Rectal smooth muscle tissue (tissue), 1 donor: Measurements from ENCODE around the gene SPRED2.

Experiments used
- H3K27ac ChIP-seq: one replicate; pipeline ENCODE4 v1.7.0; 2013; ENCODE audit warnings: low read depth, low read length, inconsistent platforms
- H3K27me3 ChIP-seq: one replicate; pipeline ENCODE4 v1.7.0; 2013; ENCODE audit warnings: low read length; ENCODE audit not compliant: control insufficient read depth, insufficient read depth
- H3K36me3 ChIP-seq: one replicate; pipeline ENCODE4 v1.7.0; 2013; ENCODE audit warnings: low read length; ENCODE audit not compliant: control insufficient read depth, insufficient read depth
- H3K4me1 ChIP-seq: one replicate; pipeline ENCODE4 v1.7.0; 2013; ENCODE audit warnings: low read length; ENCODE audit not compliant: control insufficient read depth, insufficient read depth
- H3K4me3 ChIP-seq: one replicate; pipeline ENCODE4 v1.7.0; 2013; ENCODE audit warnings: low read length
- H3K9ac ChIP-seq: one replicate; pipeline ENCODE4 v1.7.0; 2013; ENCODE audit warnings: low read length

Gene SPRED2

GRCh38 chr2:65296971-65297370, 135.4 kb downstream of the SPRED2 start:
- no peaks in the 10 kb centered on the region for H3K36me3 ChIP-seq
- peaks cover 8% of the 10 kb centered on the region for H3K4me1 ChIP-seq
- H3K27ac ChIP-seq: no peak overlapping the region
- no peak overlapping the region for H3K4me3 ChIP-seq
- H3K27me3 ChIP-seq: no peaks in the 10 kb centered on the region
- H3K9ac ChIP-seq: no peak overlapping the region

- H3K27me3 ChIP-seq: no peaks in the 10 kb centered on the region
- H3K9ac ChIP-seq: no peak overlapping the region
- H3K27ac ChIP-seq: no peak overlapping the region
- no peaks in the 10 kb centered on the region for H3K36me3 ChIP-seq
- no peak overlapping the region for H3K4me3 ChIP-seq
- no peaks in the 10 kb centered on the region for H3K4me1 ChIP-seq
These were observed 137.7 kb downstream of the SPRED2 start for GRCh38 chr2:65294701-65295100.

GRCh38 chr2:65294136-65294535, 138.3 kb downstream of the SPRED2 start:
- Histone ChIP-seq H3K36me3 (no peaks in the 10 kb centered on the region), H3K27ac (no peak overlapping the region), H3K4me3 (no peak overlapping the region), H3K27me3 (no peaks in the 10 kb centered on the region), H3K9ac (no peak overlapping the region), H3K4me1 (no peaks in the 10 kb centered on the region)

GRCh38 chr2:65293376-65293775, 139.0 kb downstream of the SPRED2 start:
- Histone ChIP-seq H3K36me3 (no peaks in the 10 kb centered on the region), H3K27ac (no peak overlapping the region), H3K4me3 (no peak overlapping the region), H3K4me1 (no peaks in the 10 kb centered on the region), H3K27me3 (no peaks in the 10 kb centered on the region), H3K9ac (no peak overlapping the region)

- no peak overlapping the region for H3K27ac ChIP-seq
- no peaks in the 10 kb centered on the region for H3K4me1 ChIP-seq
- H3K4me3 ChIP-seq: no peak overlapping the region
- no peaks in the 10 kb centered on the region for H3K27me3 ChIP-seq
- no peaks in the 10 kb centered on the region for H3K36me3 ChIP-seq
- no peak overlapping the region for H3K9ac ChIP-seq
These were observed 139.9 kb downstream of the SPRED2 start for GRCh38 chr2:65292461-65293011.

GRCh38 chr2:65292106-65292400, 140.3 kb downstream of the SPRED2 start:
- Histone ChIP-seq H3K9ac (no peak overlapping the region), H3K4me1 (no peaks in the 10 kb centered on the region), H3K36me3 (no peaks in the 10 kb centered on the region), H3K27ac (no peak overlapping the region), H3K4me3 (no peak overlapping the region), H3K27me3 (no peaks in the 10 kb centered on the region)

- H3K27ac ChIP-seq: no peak overlapping the region
- no peak overlapping the region for H3K4me3 ChIP-seq
- H3K36me3 ChIP-seq: no peaks in the 10 kb centered on the region
- no peaks in the 10 kb centered on the region for H3K4me1 ChIP-seq
- H3K27me3 ChIP-seq: no peaks in the 10 kb centered on the region
- H3K9ac ChIP-seq: no peak overlapping the region
These were observed 140.9 kb downstream of the SPRED2 start for GRCh38 chr2:65291216-65292105.

- Histone ChIP-seq H3K36me3 (no peaks in the 10 kb centered on the region), H3K27me3 (no peaks in the 10 kb centered on the region), H3K27ac (no peak overlapping the region), H3K4me3 (no peak overlapping the region), H3K9ac (no peak overlapping the region), H3K4me1 (no peaks in the 10 kb centered on the region)
These were observed 145.0 kb downstream of the SPRED2 start for GRCh38 chr2:65287364-65287763.

- H3K27ac ChIP-seq: no peak overlapping the region
- no peaks in the 10 kb centered on the region for H3K36me3 ChIP-seq
- H3K4me1 ChIP-seq: no peaks in the 10 kb centered on the region
- no peak overlapping the region for H3K4me3 ChIP-seq
- H3K9ac ChIP-seq: no peak overlapping the region
- H3K27me3 ChIP-seq: no peaks in the 10 kb centered on the region
These were observed 149.8 kb downstream of the SPRED2 start for GRCh38 chr2:65282477-65283053.

- Histone ChIP-seq H3K9ac (no peak overlapping the region), H3K4me3 (no peak overlapping the region), H3K36me3 (no peaks in the 10 kb centered on the region), H3K27me3 (no peaks in the 10 kb centered on the region), H3K27ac (no peak overlapping the region), H3K4me1 (no peaks in the 10 kb centered on the region)
These were observed 150.6 kb downstream of the SPRED2 start for GRCh38 chr2:65281627-65282351.

GRCh38 chr2:65279756-65280155, 152.6 kb downstream of the SPRED2 start:
- no peak overlapping the region for H3K4me3 ChIP-seq
- no peaks in the 10 kb centered on the region for H3K36me3 ChIP-seq
- H3K9ac ChIP-seq: no peak overlapping the region
- no peaks in the 10 kb centered on the region for H3K27me3 ChIP-seq
- no peaks in the 10 kb centered on the region for H3K4me1 ChIP-seq
- no peak overlapping the region for H3K27ac ChIP-seq

- Histone ChIP-seq H3K4me3 (no peak overlapping the region), H3K36me3 (no peaks in the 10 kb centered on the region), H3K27me3 (no peaks in the 10 kb centered on the region), H3K4me1 (no peaks in the 10 kb centered on the region), H3K9ac (no peak overlapping the region), H3K27ac (no peak overlapping the region)
These were observed 153.8 kb downstream of the SPRED2 start for GRCh38 chr2:65278531-65278981.
